C4-2B (cell line): ENCODE results near the gene GIT1.

ENCODE experiments used
- CTCF ChIP-seq: fragments of 450-650 bp; conservative IDR thresholded peaks from 2 replicates; pipeline ENCODE4 v1.5.1; 2017; ENCODE audit warnings: mild to moderate bottlenecking
- ZFX ChIP-seq: fragments of 450-650 bp; IDR thresholded peaks from 2 replicates; pipeline ENCODE4 v1.6.1; 2017

- no peak for TF ChIP-seq CTCF
- TF ChIP-seq ZFX: no peak
These were observed 44.4 kb upstream of the GIT1 start for GRCh38 chr17:29633886-29634285.
